H9 (cell line): ENCODE measurements around the gene RALGAPA2. TPM values are rescaled to one million over a fixed set of nuclear protein-coding genes. Genes with fewer than 3 reads are reported as not detected.

Experiments used
- DNase-seq: peaks from one replicate; pipeline ENCODE4 v3.0.0-alpha.2; 2017
- H2AFZ ChIP-seq: one replicate; pipeline ENCODE4 v1.6.1; 2013; ENCODE audit warnings: mild to moderate bottlenecking, low read length, control low read depth, moderate library complexity
- H2AK5ac ChIP-seq: 2 replicates; pipeline ENCODE4 v1.6.1; 2013; ENCODE audit warnings: low read length, control low read depth, mixed read lengths; ENCODE audit not compliant: insufficient read length
- H2BK120ac ChIP-seq: one replicate; pipeline ENCODE4 v1.6.1; 2013; ENCODE audit warnings: low read depth, mild to moderate bottlenecking, low read length, control low read depth, inconsistent platforms; ENCODE audit not compliant: poor library complexity, severe bottlenecking
- H2BK12ac ChIP-seq: 2 replicates; pipeline ENCODE4 v1.6.1; 2013; ENCODE audit warnings: low read length, control low read depth, mixed read lengths, low read depth; ENCODE audit not compliant: insufficient read length
- H2BK15ac ChIP-seq: 2 replicates; pipeline ENCODE4 v1.6.1; 2013; ENCODE audit warnings: low read depth, low read length, control low read depth
- H2BK20ac ChIP-seq: one replicate; pipeline ENCODE4 v1.6.1; 2013; ENCODE audit warnings: low read depth, mild to moderate bottlenecking, low read length, control low read depth, inconsistent platforms; ENCODE audit not compliant: poor library complexity, severe bottlenecking
- H2BK5ac ChIP-seq: 2 replicates; pipeline ENCODE4 v1.6.1; 2013; ENCODE audit warnings: low read length, control low read depth, mixed read lengths; ENCODE audit not compliant: insufficient read length
- H3K14ac ChIP-seq: 2 replicates; pipeline ENCODE4 v1.6.1; 2013; ENCODE audit warnings: low read length, control low read depth; ENCODE audit not compliant: insufficient read depth
- H3K18ac ChIP-seq: 2 replicates; pipeline ENCODE4 v1.6.1; 2013; ENCODE audit warnings: low read depth, mild to moderate bottlenecking, mixed read lengths, low read length, control low read depth; ENCODE audit not compliant: insufficient read length
- H3K23ac ChIP-seq: 2 replicates; pipeline ENCODE4 v1.6.1; 2013; ENCODE audit warnings: low read length, control low read depth, mixed read lengths, low read depth; ENCODE audit not compliant: insufficient read length
- H3K23me2 ChIP-seq: 2 replicates; pipeline ENCODE4 v1.6.1; 2013; ENCODE audit warnings: low read depth, mild to moderate bottlenecking, mixed read lengths, low read length, control low read depth; ENCODE audit not compliant: insufficient read length, poor library complexity, severe bottlenecking
- H3K27ac ChIP-seq: 2 replicates; pipeline ENCODE4 v1.5.1; 2013; ENCODE audit warnings: low read length, control low read depth, mixed read lengths, low read depth; ENCODE audit not compliant: insufficient read length
- H3K27me3 ChIP-seq: 2 replicates; pipeline ENCODE4 v1.6.1; 2013; ENCODE audit warnings: low read length, control low read depth, inconsistent platforms; ENCODE audit not compliant: insufficient read depth
- H3K4ac ChIP-seq: 2 replicates; pipeline ENCODE4 v1.6.1; 2013; ENCODE audit warnings: low read depth, mild to moderate bottlenecking, control low read depth, inconsistent platforms, low read length, moderate library complexity
- H3K4me1 ChIP-seq: 2 replicates; pipeline ENCODE4 v1.6.1; 2013; ENCODE audit warnings: low read length, control low read depth, inconsistent platforms; ENCODE audit not compliant: insufficient read depth
- H3K4me2 ChIP-seq: 2 replicates; pipeline ENCODE4 v1.6.1; 2013; ENCODE audit warnings: low read length, control low read depth, mixed read lengths; ENCODE audit not compliant: insufficient read length, insufficient read depth
- H3K56ac ChIP-seq: 2 replicates; pipeline ENCODE4 v1.6.1; 2013; ENCODE audit warnings: low read depth, mild to moderate bottlenecking, mixed read lengths, low read length, control low read depth; ENCODE audit not compliant: insufficient read length
- H3K79me1 ChIP-seq: 2 replicates; pipeline ENCODE4 v1.6.1; 2013; ENCODE audit warnings: low read depth, mild to moderate bottlenecking, moderate library complexity, low read length, control low read depth, inconsistent platforms; ENCODE audit not compliant: insufficient read depth, poor library complexity, severe bottlenecking
- H3K79me2 ChIP-seq: 2 replicates; pipeline ENCODE4 v1.6.1; 2013; ENCODE audit warnings: low read length, control low read depth, inconsistent platforms; ENCODE audit not compliant: insufficient read depth
- H3K9ac ChIP-seq: 2 replicates; pipeline ENCODE4 v1.6.1; 2013; ENCODE audit warnings: low read length, control low read depth, mixed read lengths; ENCODE audit not compliant: insufficient read length; ENCODE audit errors: extremely low read depth
- H3K9me3 ChIP-seq: one replicate; pipeline ENCODE4 v1.6.1; 2013; ENCODE audit warnings: low read depth, low read length, inconsistent platforms; ENCODE audit not compliant: control insufficient read depth
- H3T11ph ChIP-seq: one replicate; pipeline ENCODE4 v1.6.1; 2013; ENCODE audit warnings: mild to moderate bottlenecking, low read length, control low read depth, inconsistent platforms
- H4K20me1 ChIP-seq: one replicate; pipeline ENCODE4 v1.6.1; 2013; ENCODE audit not compliant: control insufficient read depth, insufficient read length, insufficient read depth
- H4K5ac ChIP-seq: 2 replicates; pipeline ENCODE4 v1.6.1; 2013; ENCODE audit warnings: low read depth, mild to moderate bottlenecking, mixed read lengths, low read length, control low read depth; ENCODE audit not compliant: insufficient read length
- H4K8ac ChIP-seq: replicated peaks from 2 replicates; pipeline ENCODE4 v1.6.1; 2013; ENCODE audit warnings: low read length, control low read depth, mixed read lengths, low read depth; ENCODE audit not compliant: insufficient read length
- H4K91ac ChIP-seq: 2 replicates; pipeline ENCODE4 v1.6.1; 2013; ENCODE audit warnings: low read depth, mild to moderate bottlenecking, moderate library complexity, mixed read lengths, low read length, control low read depth; ENCODE audit not compliant: insufficient read length
- H3K27ac Mint-ChIP-seq, 3 experiments: 2 replicates in 2 of 3; 3 replicates in 1 of 3; pipeline ENCODE4 v1.8.0; 2020 to 2021; ENCODE audit warnings: mixed read lengths in 3 of 3, mild to moderate bottlenecking in 1 of 3, moderate library complexity in 1 of 3
- H3K27me3 Mint-ChIP-seq: 2 replicates; pipeline ENCODE4 v1.8.0; 2021; ENCODE audit warnings: low read depth, mild to moderate bottlenecking, moderate library complexity, mixed read lengths
- H3K36me3 Mint-ChIP-seq, 3 experiments: 2 replicates in 2 of 3; 3 replicates in 1 of 3; pipeline ENCODE4 v1.8.0; 2020 to 2021; ENCODE audit warnings: low read depth in 3 of 3, mixed read lengths in 3 of 3; ENCODE audit not compliant: insufficient read depth in 1 of 3
- H3K4me1 Mint-ChIP-seq, 2 experiments: 2 replicates each; pipeline ENCODE4 v1.8.0; 2020; ENCODE audit warnings: mixed read lengths in 2 of 2
- H3K4me3 Mint-ChIP-seq, 2 experiments: 2 replicates in 1 of 2; 3 replicates in 1 of 2; pipeline ENCODE4 v1.8.0; 2020 to 2021; ENCODE audit warnings: mild to moderate bottlenecking in 2 of 2, mixed read lengths in 2 of 2, moderate library complexity in 1 of 2
- H3K9me3 Mint-ChIP-seq, 2 experiments: 2 replicates in 1 of 2; 3 replicates in 1 of 2; pipeline ENCODE4 v1.8.0; 2020; ENCODE audit warnings: mild to moderate bottlenecking in 2 of 2, mixed read lengths in 2 of 2, moderate library complexity in 1 of 2
- WGBS: extraction: QIAGEN DNeasy Blood & Tissue Kit; methylation state at CpG from one replicate; pipeline ENCODE4 v1.1.7; 2013; ENCODE audit warnings: missing lambda C conversion rate, low lambda C conversion rate, mixed read lengths; ENCODE audit not compliant: insufficient read length; ENCODE audit errors: extremely low coverage; 5-methylcytosine and 5-hydroxymethylcytosine counted together
- total RNA-seq: library from RNA; stranded (reverse); gene quantifications from 2 replicates; pipeline ENCODE4 v1.2.1, GENCODE V29; 2021
- TF ChIP-seq, protein P1 (sequence below): fragments of 200-600 bp; sonication (generic); conservative IDR thresholded peaks from 3 replicates; pipeline ENCODE4 v1.8.0; 2021; ENCODE audit warnings: antibody characterized with exemption, mild to moderate bottlenecking

Gene RALGAPA2
- total RNA-seq, 1 experiment from 2014 or later = 16.6 TPM

DNA sequence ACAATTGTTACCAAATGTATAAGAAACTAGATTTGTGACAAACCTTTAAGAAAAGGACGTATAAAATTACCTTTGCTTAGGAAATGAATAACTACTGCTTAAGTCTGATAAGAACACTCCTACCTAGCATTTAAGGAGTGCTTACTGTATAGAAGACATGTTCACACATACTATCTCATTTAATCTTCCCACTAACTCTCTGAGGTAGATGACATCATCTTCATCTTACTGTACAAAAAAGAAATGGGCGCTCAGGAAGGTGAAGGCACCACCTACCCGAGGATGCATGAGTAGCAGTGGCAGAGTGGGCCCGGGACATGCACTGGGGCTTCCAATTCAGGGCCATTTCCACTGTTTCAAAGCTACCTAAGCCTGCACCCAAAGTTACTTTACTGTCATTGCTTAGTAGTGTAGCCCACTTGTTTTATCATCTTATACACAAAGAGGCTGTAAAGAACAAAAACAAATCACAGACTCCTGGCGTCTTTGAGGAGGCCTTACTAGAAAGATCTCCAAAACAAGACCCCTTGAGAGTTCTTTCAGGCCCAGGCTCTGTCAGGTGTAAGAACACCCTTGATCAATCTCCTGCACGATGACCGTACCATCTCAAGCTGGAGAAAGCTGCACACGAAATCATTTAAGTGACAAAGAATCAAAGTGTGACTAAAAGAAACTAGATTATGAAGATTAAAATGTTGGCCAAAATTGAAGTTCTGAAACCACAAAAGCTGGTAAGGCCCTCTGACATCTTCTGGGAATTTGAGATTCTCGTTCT lies 216.5 kb downstream of the RALGAPA2 start:
- no peak overlapping the region for H3T11ph ChIP-seq
- no peak overlapping the region for H2BK15ac ChIP-seq
- peaks cover 6% of the 10 kb centered on the region; the same call in 1 of the 2 replicates for H3K4me1 ChIP-seq
- Mint-ChIP-seq H3K27me3 (no peaks in the 10 kb centered on the region), H3K9me3 (no peaks in the 10 kb centered on the region), H3K4me1 (peaks cover 27 to 34% of the 10 kb centered on the region in 2 experiments), H3K27ac (peak overlapping the region in 1 of 3 experiments; percentile 55; a peak in 1 of 7 replicates), H3K36me3 (peaks cover 1 to 6% (median 2%) of the 10 kb centered on the region in 3 experiments; a peak in 4 of 7 replicates), H3K4me3 (no peak overlapping the region)
- H2AFZ ChIP-seq = no peak overlapping the region
- H3K27ac ChIP-seq = no peak overlapping the region
- no peak overlapping the region for H2BK12ac ChIP-seq
- H2BK5ac ChIP-seq = no peak overlapping the region
- H3K9ac ChIP-seq = no peak overlapping the region
- H3K18ac ChIP-seq = no peak overlapping the region
- no peak overlapping the region for H2BK20ac ChIP-seq
- WGBS = no CpG with 5 or more reads among the region's 9 CpGs
- H3K56ac ChIP-seq = no peak overlapping the region
- no peaks in the 10 kb centered on the region for H3K79me2 ChIP-seq
- no peak overlapping the region for H3K4ac ChIP-seq
- no peaks in the 10 kb centered on the region for H3K9me3 ChIP-seq
- no peaks in the 10 kb centered on the region for H4K20me1 ChIP-seq
- H3K4me2 ChIP-seq = no peak overlapping the region
- TF ChIP-seq, protein P1, sequence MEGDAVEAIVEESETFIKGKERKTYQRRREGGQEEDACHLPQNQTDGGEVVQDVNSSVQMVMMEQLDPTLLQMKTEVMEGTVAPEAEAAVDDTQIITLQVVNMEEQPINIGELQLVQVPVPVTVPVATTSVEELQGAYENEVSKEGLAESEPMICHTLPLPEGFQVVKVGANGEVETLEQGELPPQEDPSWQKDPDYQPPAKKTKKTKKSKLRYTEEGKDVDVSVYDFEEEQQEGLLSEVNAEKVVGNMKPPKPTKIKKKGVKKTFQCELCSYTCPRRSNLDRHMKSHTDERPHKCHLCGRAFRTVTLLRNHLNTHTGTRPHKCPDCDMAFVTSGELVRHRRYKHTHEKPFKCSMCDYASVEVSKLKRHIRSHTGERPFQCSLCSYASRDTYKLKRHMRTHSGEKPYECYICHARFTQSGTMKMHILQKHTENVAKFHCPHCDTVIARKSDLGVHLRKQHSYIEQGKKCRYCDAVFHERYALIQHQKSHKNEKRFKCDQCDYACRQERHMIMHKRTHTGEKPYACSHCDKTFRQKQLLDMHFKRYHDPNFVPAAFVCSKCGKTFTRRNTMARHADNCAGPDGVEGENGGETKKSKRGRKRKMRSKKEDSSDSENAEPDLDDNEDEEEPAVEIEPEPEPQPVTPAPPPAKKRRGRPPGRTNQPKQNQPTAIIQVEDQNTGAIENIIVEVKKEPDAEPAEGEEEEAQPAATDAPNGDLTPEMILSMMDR = no peak
- no peak for DNase-seq
- H3K23me2 ChIP-seq = no peaks in the 10 kb centered on the region
- H2BK120ac ChIP-seq = no peak overlapping the region
- no peak overlapping the region for H2AK5ac ChIP-seq
- no peak overlapping the region for H3K23ac ChIP-seq
- H3K79me1 ChIP-seq = no peaks in the 10 kb centered on the region
- no peak overlapping the region for H4K8ac ChIP-seq
- H4K91ac ChIP-seq = no peak overlapping the region
- H4K5ac ChIP-seq = no peak overlapping the region
- H3K14ac ChIP-seq = no peak overlapping the region
- no peaks in the 10 kb centered on the region for H3K27me3 ChIP-seq
